ENCODE data around the gene MYO18A.

MYO18A gene

GRCh38 chr17:29108823-29109476 is 71.2 kb downstream of the MYO18A start:
- Histone ChIP-seq H3K4me3 (ENCODE audit: low read depth in 1 of 2, low read length in 2 of 2) (no peak overlapping the region), H3K27me3 (ENCODE audit: control insufficient read depth in 1 of 2, insufficient read depth in 2 of 2, low read length in 2 of 2) (no peaks in the 10 kb centered on the region), H3K4me1 (ENCODE audit: control insufficient read depth in 1 of 2, insufficient read depth in 2 of 2, low read length in 2 of 2) (peaks cover 0 to 4% of the 10 kb centered on the region in 2 donors), H3K27ac (ENCODE audit: low read depth, low read length) (no peak overlapping the region), H3K9me3 (ENCODE audit: control insufficient read depth in 1 of 2, low read length in 2 of 2) (no peaks in the 10 kb centered on the region), H3K9ac (ENCODE audit: low read depth in 1 of 2, low read length in 2 of 2) (no peak overlapping the region), H3K36me3 (ENCODE audit: control insufficient read depth in 1 of 2, insufficient read depth in 2 of 2, low read length in 2 of 2) (peaks cover 27 to 91% of the 10 kb centered on the region in 2 donors)

- Histone ChIP-seq H3K27me3 (ENCODE audit: control insufficient read depth in 1 of 2, insufficient read depth in 2 of 2, low read length in 2 of 2) (no peaks in the 10 kb centered on the region), H3K9ac (ENCODE audit: low read depth in 1 of 2, low read length in 2 of 2) (no peak overlapping the region), H3K27ac (ENCODE audit: low read depth, low read length) (no peak overlapping the region), H3K4me1 (ENCODE audit: control insufficient read depth in 1 of 2, insufficient read depth in 2 of 2, low read length in 2 of 2) (peaks cover 0 to 4% of the 10 kb centered on the region in 2 donors), H3K36me3 (ENCODE audit: control insufficient read depth in 1 of 2, insufficient read depth in 2 of 2, low read length in 2 of 2) (peaks cover 30 to 91% of the 10 kb centered on the region in 2 donors), H3K9me3 (ENCODE audit: control insufficient read depth in 1 of 2, low read length in 2 of 2) (no peaks in the 10 kb centered on the region), H3K4me3 (ENCODE audit: low read depth in 1 of 2, low read length in 2 of 2) (no peak overlapping the region)
Measured at GRCh38 chr17:29107933-29108822, 72.0 kb downstream of the MYO18A start.

- H3K27me3 ChIP-seq (ENCODE audit: control insufficient read depth in 1 of 2, insufficient read depth in 2 of 2, low read length in 2 of 2): no peaks in the 10 kb centered on the region
- H3K4me1 ChIP-seq (ENCODE audit: control insufficient read depth in 1 of 2, insufficient read depth in 2 of 2, low read length in 2 of 2): no peaks in the 10 kb centered on the region
- peaks cover 26 to 91% of the 10 kb centered on the region in 2 donors for H3K36me3 ChIP-seq (ENCODE audit: control insufficient read depth in 1 of 2, insufficient read depth in 2 of 2, low read length in 2 of 2)
- no peak overlapping the region for H3K27ac ChIP-seq (ENCODE audit: low read depth, low read length)
- H3K9me3 ChIP-seq (ENCODE audit: control insufficient read depth in 1 of 2, low read length in 2 of 2): no peaks in the 10 kb centered on the region
- no peak overlapping the region for H3K9ac ChIP-seq (ENCODE audit: low read depth in 1 of 2, low read length in 2 of 2)
- no peak overlapping the region for H3K4me3 ChIP-seq (ENCODE audit: low read depth in 1 of 2, low read length in 2 of 2)
Measured at GRCh38 chr17:29107084-29107483, 73.1 kb downstream of the MYO18A start.

GRCh38 chr17:29103341-29103740 is 76.9 kb downstream of the MYO18A start:
- no peaks in the 10 kb centered on the region for H3K4me1 ChIP-seq (ENCODE audit: control insufficient read depth in 1 of 2, insufficient read depth in 2 of 2, low read length in 2 of 2)
- H3K27me3 ChIP-seq (ENCODE audit: control insufficient read depth in 1 of 2, insufficient read depth in 2 of 2, low read length in 2 of 2): no peaks in the 10 kb centered on the region
- no peak overlapping the region for H3K4me3 ChIP-seq (ENCODE audit: low read depth in 1 of 2, low read length in 2 of 2)
- no peaks in the 10 kb centered on the region for H3K9me3 ChIP-seq (ENCODE audit: control insufficient read depth in 1 of 2, low read length in 2 of 2)
- no peak overlapping the region for H3K27ac ChIP-seq (ENCODE audit: low read depth, low read length)
- H3K36me3 ChIP-seq (ENCODE audit: control insufficient read depth in 1 of 2, insufficient read depth in 2 of 2, low read length in 2 of 2): peaks cover 37 to 93% of the 10 kb centered on the region in 2 donors
- H3K9ac ChIP-seq (ENCODE audit: low read depth in 1 of 2, low read length in 2 of 2): no peak overlapping the region

- Histone ChIP-seq H3K4me1 (ENCODE audit: control insufficient read depth in 1 of 2, insufficient read depth in 2 of 2, low read length in 2 of 2) (no peaks in the 10 kb centered on the region), H3K9ac (ENCODE audit: low read depth in 1 of 2, low read length in 2 of 2) (no peak overlapping the region), H3K4me3 (ENCODE audit: low read depth in 1 of 2, low read length in 2 of 2) (no peak overlapping the region), H3K27me3 (ENCODE audit: control insufficient read depth in 1 of 2, insufficient read depth in 2 of 2, low read length in 2 of 2) (no peaks in the 10 kb centered on the region), H3K9me3 (ENCODE audit: control insufficient read depth in 1 of 2, low read length in 2 of 2) (no peaks in the 10 kb centered on the region), H3K36me3 (ENCODE audit: control insufficient read depth in 1 of 2, insufficient read depth in 2 of 2, low read length in 2 of 2) (peaks cover 43 to 93% of the 10 kb centered on the region in 2 donors), H3K27ac (ENCODE audit: low read depth, low read length) (no peak overlapping the region)
Measured at GRCh38 chr17:29102741-29103181, 77.4 kb downstream of the MYO18A start.

- Histone ChIP-seq H3K4me3 (ENCODE audit: low read depth in 1 of 2, low read length in 2 of 2) (no peak overlapping the region), H3K27ac (ENCODE audit: low read depth, low read length) (no peak overlapping the region), H3K27me3 (ENCODE audit: control insufficient read depth in 1 of 2, insufficient read depth in 2 of 2, low read length in 2 of 2) (no peaks in the 10 kb centered on the region), H3K36me3 (ENCODE audit: control insufficient read depth in 1 of 2, insufficient read depth in 2 of 2, low read length in 2 of 2) (peaks cover 50 to 93% of the 10 kb centered on the region in 2 donors), H3K4me1 (ENCODE audit: control insufficient read depth in 1 of 2, insufficient read depth in 2 of 2, low read length in 2 of 2) (no peaks in the 10 kb centered on the region), H3K9ac (ENCODE audit: low read depth in 1 of 2, low read length in 2 of 2) (no peak overlapping the region), H3K9me3 (ENCODE audit: control insufficient read depth in 1 of 2, low read length in 2 of 2) (no peaks in the 10 kb centered on the region)
Measured at GRCh38 chr17:29102046-29102445, 78.2 kb downstream of the MYO18A start.

GRCh38 chr17:29100296-29100695 is 79.9 kb downstream of the MYO18A start:
- H3K27ac ChIP-seq (ENCODE audit: low read depth, low read length): no peak overlapping the region

GRCh38 chr17:29099527-29099926 is 80.7 kb downstream of the MYO18A start:
- H3K27me3 ChIP-seq (ENCODE audit: control insufficient read depth in 1 of 2, insufficient read depth in 2 of 2, low read length in 2 of 2): no peaks in the 10 kb centered on the region
- H3K4me1 ChIP-seq (ENCODE audit: control insufficient read depth in 1 of 2, insufficient read depth in 2 of 2, low read length in 2 of 2): no peaks in the 10 kb centered on the region
- no peak overlapping the region for H3K4me3 ChIP-seq (ENCODE audit: low read depth in 1 of 2, low read length in 2 of 2)
- no peaks in the 10 kb centered on the region for H3K9me3 ChIP-seq (ENCODE audit: control insufficient read depth in 1 of 2, low read length in 2 of 2)
- H3K36me3 ChIP-seq (ENCODE audit: control insufficient read depth in 1 of 2, insufficient read depth in 2 of 2, low read length in 2 of 2): peaks cover 54 to 95% of the 10 kb centered on the region in 2 donors
- no peak overlapping the region for H3K27ac ChIP-seq (ENCODE audit: low read depth, low read length)
- no peak overlapping the region for H3K9ac ChIP-seq (ENCODE audit: low read depth in 1 of 2, low read length in 2 of 2)

More at GRCh38 chr17:29100296-29100695, 79.9 kb downstream of the MYO18A start:
- Histone ChIP-seq H3K4me3 (ENCODE audit: low read depth in 1 of 2, low read length in 2 of 2) (no peak overlapping the region), H3K36me3 (ENCODE audit: control insufficient read depth in 1 of 2, insufficient read depth in 2 of 2, low read length in 2 of 2) (peaks cover 49 to 91% of the 10 kb centered on the region in 2 donors), H3K27me3 (ENCODE audit: control insufficient read depth in 1 of 2, insufficient read depth in 2 of 2, low read length in 2 of 2) (no peaks in the 10 kb centered on the region), H3K9me3 (ENCODE audit: control insufficient read depth in 1 of 2, low read length in 2 of 2) (no peaks in the 10 kb centered on the region), H3K9ac (ENCODE audit: low read depth in 1 of 2, low read length in 2 of 2) (no peak overlapping the region), H3K4me1 (ENCODE audit: control insufficient read depth in 1 of 2, insufficient read depth in 2 of 2, low read length in 2 of 2) (no peaks in the 10 kb centered on the region)

GRCh38 chr17:29096094-29096493 is 84.1 kb downstream of the MYO18A start:
- Histone ChIP-seq H3K36me3 (ENCODE audit: control insufficient read depth in 1 of 2, insufficient read depth in 2 of 2, low read length in 2 of 2) (peaks cover 70 to 96% of the 10 kb centered on the region in 2 donors), H3K9me3 (ENCODE audit: control insufficient read depth in 1 of 2, low read length in 2 of 2) (no peaks in the 10 kb centered on the region), H3K4me3 (ENCODE audit: low read depth in 1 of 2, low read length in 2 of 2) (no peak overlapping the region), H3K9ac (ENCODE audit: low read depth in 1 of 2, low read length in 2 of 2) (no peak overlapping the region), H3K27me3 (ENCODE audit: control insufficient read depth in 1 of 2, insufficient read depth in 2 of 2, low read length in 2 of 2) (no peaks in the 10 kb centered on the region), H3K27ac (ENCODE audit: low read depth, low read length) (no peak overlapping the region), H3K4me1 (ENCODE audit: control insufficient read depth in 1 of 2, insufficient read depth in 2 of 2, low read length in 2 of 2) (no peaks in the 10 kb centered on the region)

GRCh38 chr17:29095439-29095838 is 84.8 kb downstream of the MYO18A start:
- Histone ChIP-seq H3K27me3 (ENCODE audit: control insufficient read depth in 1 of 2, insufficient read depth in 2 of 2, low read length in 2 of 2) (no peaks in the 10 kb centered on the region), H3K9ac (ENCODE audit: low read depth in 1 of 2, low read length in 2 of 2) (no peak overlapping the region), H3K9me3 (ENCODE audit: control insufficient read depth in 1 of 2, low read length in 2 of 2) (no peaks in the 10 kb centered on the region), H3K27ac (ENCODE audit: low read depth, low read length) (no peak overlapping the region), H3K4me1 (ENCODE audit: control insufficient read depth in 1 of 2, insufficient read depth in 2 of 2, low read length in 2 of 2) (no peaks in the 10 kb centered on the region), H3K36me3 (ENCODE audit: control insufficient read depth in 1 of 2, insufficient read depth in 2 of 2, low read length in 2 of 2) (peaks cover 77 to 97% of the 10 kb centered on the region in 2 donors), H3K4me3 (ENCODE audit: low read depth in 1 of 2, low read length in 2 of 2) (no peak overlapping the region)
